Measurements from ENCODE around the gene SCART1.
"Not testable (repeated sequence)": the region's sequence is repeated elsewhere in the genome, so short reads cannot be mapped to it uniquely, and the experiment has no call there.

The SCART1 gene

GRCh38 chr10:133453516-133454203, at the start of gene SCART1:
SCART1 (plus strand) TSS chr10:133453945; CDS start chr10:133453998, 53 bp downstream.
- DNase-seq = no peak

GRCh38 chr10:133405272-133405671, 48.5 kb upstream of the SCART1 start:
- no peak for DNase-seq

GRCh38 chr10:133405844-133406527, 47.8 kb upstream of the SCART1 start:
- DNase-seq = no peak

- DNase-seq = no peak
Measured at GRCh38 chr10:133411523-133412380, 42.0 kb upstream of the SCART1 start.

GRCh38 chr10:133412381-133412711, 41.4 kb upstream of the SCART1 start:
- no peak for DNase-seq

- DNase-seq = not testable (repeated sequence)
Measured at GRCh38 chr10:133414401-133414800, 39.3 kb upstream of the SCART1 start.

- DNase-seq = no peak
Measured at GRCh38 chr10:133415752-133416151, 38.0 kb upstream of the SCART1 start.

GRCh38 chr10:133418289-133418993, 35.3 kb upstream of the SCART1 start:
- DNase-seq = no peak

- DNase-seq = no peak
Measured at GRCh38 chr10:133419211-133419950, 34.4 kb upstream of the SCART1 start.

- no peak for DNase-seq
Measured at GRCh38 chr10:133420028-133420427, 33.7 kb upstream of the SCART1 start.

GRCh38 chr10:133420579-133420978, 33.2 kb upstream of the SCART1 start:
- no peak for DNase-seq

GRCh38 chr10:133421336-133422222, 32.2 kb upstream of the SCART1 start:
- no peak for DNase-seq

- DNase-seq = no peak
Measured at GRCh38 chr10:133422223-133422806, 31.4 kb upstream of the SCART1 start.

- DNase-seq = no peak
Measured at GRCh38 chr10:133422807-133423771, 30.7 kb upstream of the SCART1 start.

- DNase-seq = not testable (repeated sequence)
Measured at GRCh38 chr10:133424102-133424501, 29.6 kb upstream of the SCART1 start.

GRCh38 chr10:133424601-133425000, 29.1 kb upstream of the SCART1 start, which contains the start of gene SPRN:
SPRN (minus strand) TSS chr10:133424625; CDS start chr10:133423681, 944 bp downstream.
- DNase-seq = not testable (repeated sequence)

GRCh38 chr10:133429571-133429970, 24.2 kb upstream of the SCART1 start:
- DNase-seq = not testable (repeated sequence)

GRCh38 chr10:133431888-133432613, 21.7 kb upstream of the SCART1 start:
- DNase-seq = not testable (repeated sequence)

- not testable (repeated sequence) for DNase-seq
Measured at GRCh38 chr10:133432789-133433188, 21.0 kb upstream of the SCART1 start.

Data from activated CD4-positive, CD25-positive, alpha-beta regulatory T cell (primary cell).